Skin epidermis (tissue), 12 donors: ENCODE measurements around the gene MPEG1.

ENCODE experiments used
- H3K27ac ChIP-seq, 21 experiments: fragments of 200-600 bp; sonication (generic) in 11 of 21; one replicate each; pipeline ENCODE4 v1.5.0; 2020; ENCODE audit warnings: mild to moderate bottlenecking in 3 of 21, inconsistent platforms in 2 of 21, moderate library complexity in 2 of 21
- H3K4me3 ChIP-seq, 7 experiments: fragments of 200-600 bp; sonication (generic) in 2 of 7; one replicate each; pipeline ENCODE4 v1.5.0; 2020; ENCODE audit warnings: inconsistent platforms in 2 of 7, mild to moderate bottlenecking in 2 of 7, moderate library complexity in 1 of 7

MPEG1 gene

GRCh38 chr11:59219836-59220235, 7.1 kb upstream of the MPEG1 start:
- Histone ChIP-seq H3K4me3 (no peak overlapping the region), H3K27ac (peak overlapping the region in 1 of 21 experiments; percentile 32)

- H3K27ac ChIP-seq: peak overlapping the region in 1 of 21 experiments; percentile 75
- H3K4me3 ChIP-seq: no peak overlapping the region
Observed at GRCh38 chr11:59218893-59219292, 6.2 kb upstream of the MPEG1 start.

GRCh38 chr11:59218319-59218718, 5.6 kb upstream of the MPEG1 start:
- Histone ChIP-seq H3K4me3 (no peak overlapping the region), H3K27ac (peak overlapping the region in 13 of 21 experiments; percentile 27 to 75 (median 63))

- H3K27ac ChIP-seq: peak overlapping the region in 20 of 21 experiments; percentile 12 to 75 (median 56)
Observed at GRCh38 chr11:59216641-59217564, 4.2 kb upstream of the MPEG1 start.

GRCh38 chr11:59214141-59214893, 1.6 kb upstream of the MPEG1 start:
- no peak overlapping the region for H3K4me3 ChIP-seq
- H3K27ac ChIP-seq: peak overlapping the region in 1 of 21 experiments; percentile 32

More at GRCh38 chr11:59216641-59217564, 4.2 kb upstream of the MPEG1 start:
- no peak overlapping the region for H3K4me3 ChIP-seq

- Histone ChIP-seq H3K27ac (peak overlapping the region in 9 of 21 experiments; percentile 3 to 79 (median 62)), H3K4me3 (peak overlapping the region in 5 of 7 experiments; percentile 3 to 33 (median 27))
Observed at GRCh38 chr11:59212222-59212621, 505 bp downstream of the MPEG1 start.

GRCh38 chr11:59208956-59209355, 3.8 kb downstream of the MPEG1 start:
- Histone ChIP-seq H3K4me3 (peak overlapping the region in 6 of 7 experiments; percentile 7 to 33 (median 20)), H3K27ac (peak overlapping the region in 7 of 21 experiments; percentile 0 to 79 (median 24))

- Histone ChIP-seq H3K4me3 (peak overlapping the region in 5 of 7 experiments; percentile 2 to 33 (median 24)), H3K27ac (peak overlapping the region in 8 of 21 experiments; percentile 3 to 79 (median 44))
Observed at GRCh38 chr11:59207988-59208451, 4.7 kb downstream of the MPEG1 start.

- Histone ChIP-seq H3K4me3 (no peak overlapping the region), H3K27ac (no peak overlapping the region)
Observed at GRCh38 chr11:59206635-59207034, 6.1 kb downstream of the MPEG1 start.

- no peak overlapping the region for H3K4me3 ChIP-seq
- no peak overlapping the region for H3K27ac ChIP-seq
Observed at GRCh38 chr11:59205648-59206047, 7.1 kb downstream of the MPEG1 start.

GRCh38 chr11:59204746-59205145, 8.0 kb downstream of the MPEG1 start:
- Histone ChIP-seq H3K4me3 (no peak overlapping the region), H3K27ac (no peak overlapping the region)

GRCh38 chr11:59201353-59201752, 11.4 kb downstream of the MPEG1 start:
- H3K4me3 ChIP-seq: no peak overlapping the region
- H3K27ac ChIP-seq: no peak overlapping the region

- no peak overlapping the region for H3K27ac ChIP-seq
Observed at GRCh38 chr11:59200423-59200746, 12.3 kb downstream of the MPEG1 start.

GRCh38 chr11:59199546-59200422, 12.9 kb downstream of the MPEG1 start:
- no peak overlapping the region for H3K4me3 ChIP-seq
- peak overlapping the region in 1 of 21 experiments; percentile 14 for H3K27ac ChIP-seq

More at GRCh38 chr11:59200423-59200746, 12.3 kb downstream of the MPEG1 start:
- no peak overlapping the region for H3K4me3 ChIP-seq

GRCh38 chr11:59198726-59199125, 14.0 kb downstream of the MPEG1 start:
- no peak overlapping the region for H3K4me3 ChIP-seq
- H3K27ac ChIP-seq: no peak overlapping the region

- Histone ChIP-seq H3K4me3 (no peak overlapping the region), H3K27ac (no peak overlapping the region)
Observed at GRCh38 chr11:59197991-59198390, 14.7 kb downstream of the MPEG1 start.

- Histone ChIP-seq H3K27ac (no peak overlapping the region), H3K4me3 (no peak overlapping the region)
Observed at GRCh38 chr11:59196777-59197176, 15.9 kb downstream of the MPEG1 start.

GRCh38 chr11:59195586-59195985, 17.1 kb downstream of the MPEG1 start:
- Histone ChIP-seq H3K4me3 (no peak overlapping the region), H3K27ac (no peak overlapping the region)

GRCh38 chr11:59193587-59194130, 19.1 kb downstream of the MPEG1 start:
- Histone ChIP-seq H3K27ac (no peak overlapping the region), H3K4me3 (no peak overlapping the region)
